GM19324 (cell line): ENCODE data around the gene KCNJ6.

Source experiments
- ATAC-seq: cut with Tn5 transposase; IDR thresholded peaks from one replicate; pipeline ENCODE4 v1.9.1; 2021; ENCODE audit warnings: mild to moderate bottlenecking, moderate library complexity; ENCODE audit not compliant: unreplicated experiment, low FRiP score

The KCNJ6 gene

GRCh38 chr21:37907076-37907475 is 9.2 kb downstream of the KCNJ6 start:
- ATAC-seq = no peak

GRCh38 chr21:37905291-37905690 is 11.0 kb downstream of the KCNJ6 start:
- no peak for ATAC-seq

GRCh38 chr21:37904856-37905255 is 11.4 kb downstream of the KCNJ6 start:
- no peak for ATAC-seq

- ATAC-seq = no peak
These were observed 12.9 kb downstream of the KCNJ6 start for GRCh38 chr21:37903396-37903795.

GRCh38 chr21:37899146-37899545 is 17.1 kb downstream of the KCNJ6 start:
- ATAC-seq = no peak

- ATAC-seq = no peak
These were observed 19.5 kb downstream of the KCNJ6 start for GRCh38 chr21:37896788-37897187.

GRCh38 chr21:37891972-37892371 is 24.3 kb downstream of the KCNJ6 start:
- no peak for ATAC-seq

- ATAC-seq = no peak
These were observed 27.6 kb downstream of the KCNJ6 start for GRCh38 chr21:37888659-37889058.

- ATAC-seq = no peak
These were observed 29.4 kb downstream of the KCNJ6 start for GRCh38 chr21:37886726-37887299.

GRCh38 chr21:37886120-37886519 is 30.1 kb downstream of the KCNJ6 start:
- ATAC-seq = no peak

GRCh38 chr21:37878946-37879660 is 37.2 kb downstream of the KCNJ6 start:
- no peak for ATAC-seq

- ATAC-seq = no peak
These were observed 38.2 kb downstream of the KCNJ6 start for GRCh38 chr21:37877888-37878684.

GRCh38 chr21:37877171-37877570 is 39.1 kb downstream of the KCNJ6 start:
- no peak for ATAC-seq

GRCh38 chr21:37876561-37876960 is 39.7 kb downstream of the KCNJ6 start:
- no peak for ATAC-seq

- ATAC-seq = no peak
These were observed 41.1 kb downstream of the KCNJ6 start for GRCh38 chr21:37874904-37875780.

GRCh38 chr21:37874481-37874880 is 41.8 kb downstream of the KCNJ6 start:
- ATAC-seq = no peak

GRCh38 chr21:37873655-37874054 is 42.6 kb downstream of the KCNJ6 start:
- no peak for ATAC-seq

GRCh38 chr21:37871121-37871862 is 45.0 kb downstream of the KCNJ6 start:
- ATAC-seq = no peak

GRCh38 chr21:37870221-37870620 is 46.0 kb downstream of the KCNJ6 start:
- no peak for ATAC-seq

GRCh38 chr21:37869661-37870060 is 46.6 kb downstream of the KCNJ6 start:
- ATAC-seq = no peak
